Hindlimb muscle (tissue), 1 donor: ENCODE measurements around the gene SLC38A1. TPM values are rescaled to one million over a fixed set of nuclear protein-coding genes. Genes with fewer than 3 reads are reported as not detected.
"Not testable (repeated sequence)": the region's sequence is repeated elsewhere in the genome, so short reads cannot be mapped to it uniquely, and the experiment has no call there.

Source experiments
- DNase-seq: peaks from one replicate; pipeline ENCODE4 v3.0.0-alpha.2; 2013
- polyA plus RNA-seq: library from polyadenylated mRNA; unstranded; fragments of 120-200 nt; gene quantifications from one replicate; pipeline ENCODE4 v1.2.1, GENCODE V29; 2013; ENCODE audit not compliant: insufficient read length

The SLC38A1 gene
- polyA plus RNA-seq, 1 donor: 29.7 TPM

DNA sequence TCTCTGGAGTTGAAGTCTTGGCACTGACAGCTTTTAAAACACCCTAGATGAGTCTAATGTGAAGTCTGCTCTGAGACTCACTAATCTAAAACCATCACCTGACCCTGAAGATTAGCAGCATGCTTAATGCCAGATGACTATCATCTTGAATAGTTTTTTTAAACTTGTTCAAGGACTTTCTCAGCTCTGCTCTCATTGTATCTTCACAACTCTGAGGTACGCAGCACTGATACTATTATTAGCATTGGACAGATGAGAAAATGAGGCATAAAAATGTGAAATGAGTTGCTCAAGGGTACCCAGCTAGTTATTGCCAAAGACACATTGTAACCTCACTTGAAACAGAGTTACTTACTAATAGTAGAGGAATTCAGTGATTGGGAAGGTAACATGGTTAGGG, 4.8 kb downstream of the SLC38A1 start:
- DNase-seq: no peak

GRCh38 chr12:46263140-46264016, 5.5 kb downstream of the SLC38A1 start:
- DNase-seq: no peak

- DNase-seq: no peak
Observed at GRCh38 chr12:46261646-46262045, 7.2 kb downstream of the SLC38A1 start.

- no peak for DNase-seq
Observed at GRCh38 chr12:46260913-46261476, 7.8 kb downstream of the SLC38A1 start.

- DNase-seq: no peak
Observed at GRCh38 chr12:46260124-46260912, 8.5 kb downstream of the SLC38A1 start.

DNA sequence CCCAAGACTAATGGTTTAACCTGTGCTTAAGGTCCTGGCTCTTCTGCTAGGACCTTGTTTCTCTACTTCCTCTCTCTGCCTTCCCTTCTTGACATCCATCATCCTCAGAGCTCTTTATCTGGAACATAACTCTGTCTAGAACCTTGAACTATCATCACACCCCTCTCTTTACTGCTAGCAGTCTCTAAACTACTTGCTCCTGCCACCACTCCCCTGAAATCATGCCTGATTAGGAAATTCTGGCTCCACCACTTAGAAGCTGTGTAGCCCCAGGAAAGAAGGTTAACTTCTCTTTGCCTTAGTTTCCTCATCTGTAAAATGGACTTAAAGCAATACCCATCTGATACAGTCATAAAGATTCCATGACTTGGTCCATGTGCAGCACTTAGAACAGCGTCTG, 9.1 kb downstream of the SLC38A1 start:
- no peak for DNase-seq

DNA sequence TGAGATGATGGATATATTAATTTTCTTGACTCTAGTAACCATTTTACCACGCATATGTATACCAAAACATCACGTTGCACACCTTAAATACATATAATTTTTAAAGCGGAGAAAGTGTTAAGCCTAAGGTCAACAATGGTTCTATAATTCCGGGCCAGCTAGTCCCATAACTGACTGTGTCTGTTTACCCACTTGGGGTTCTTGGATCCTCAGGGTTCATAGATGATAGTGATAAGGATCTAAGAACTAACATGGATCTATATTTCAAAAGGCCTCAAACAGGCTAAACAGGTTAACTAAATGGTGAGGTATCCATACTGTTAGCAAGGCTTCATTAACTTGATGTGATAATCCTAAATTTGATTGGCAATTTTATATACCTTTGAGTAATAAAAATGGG, 9.8 kb downstream of the SLC38A1 start:
- no peak for DNase-seq

DNA sequence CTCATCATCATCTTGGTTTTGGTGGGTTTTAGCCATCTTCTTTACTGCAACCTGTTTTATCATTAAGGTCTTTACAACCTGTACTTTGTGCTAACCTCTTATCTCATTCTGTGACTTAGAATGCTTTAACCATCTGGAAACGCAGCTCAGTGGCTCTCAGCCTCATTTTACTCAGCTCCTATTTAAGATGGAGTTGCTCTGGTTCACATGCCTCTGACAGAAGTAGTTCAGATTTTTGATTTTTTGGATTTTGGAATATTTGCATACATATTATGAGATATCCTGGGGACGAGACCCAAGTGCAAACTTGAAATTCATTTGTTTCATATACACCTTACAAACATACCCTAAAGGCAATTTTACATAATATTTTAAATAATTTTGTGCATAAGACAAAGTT, 10.7 kb downstream of the SLC38A1 start:
- DNase-seq: no peak

- no peak for DNase-seq
Observed at GRCh38 chr12:46256942-46257341, 11.9 kb downstream of the SLC38A1 start.

DNA sequence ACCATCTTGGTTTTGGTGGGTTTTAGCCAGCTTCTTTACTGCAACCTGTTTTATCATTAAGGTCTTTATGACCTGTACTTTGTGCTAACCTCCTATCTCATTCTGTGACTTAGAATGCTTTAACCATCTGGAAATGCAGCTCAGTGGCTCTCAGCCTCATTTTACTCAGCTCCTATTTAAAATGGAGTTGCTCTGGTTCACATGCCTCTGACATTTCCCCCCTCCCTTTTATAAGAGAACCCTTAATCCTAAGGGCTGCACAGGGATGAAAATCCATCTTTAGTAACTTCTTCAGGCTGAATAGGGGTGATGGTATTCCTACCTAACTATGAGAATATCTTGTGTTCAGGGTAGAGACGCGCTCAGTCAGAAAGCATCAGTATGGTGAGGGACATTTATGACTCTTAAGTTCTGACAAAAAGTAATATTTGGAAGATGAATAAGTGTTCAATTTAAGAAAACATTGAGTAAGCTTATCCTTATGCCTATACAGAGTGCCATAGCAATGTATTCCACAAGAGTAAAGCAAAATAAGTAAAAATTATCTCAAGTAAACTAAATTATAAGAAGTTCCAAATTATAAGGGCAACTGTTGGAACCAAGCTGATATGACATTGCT, 15.2 kb downstream of the SLC38A1 start:
- DNase-seq: no peak

DNA sequence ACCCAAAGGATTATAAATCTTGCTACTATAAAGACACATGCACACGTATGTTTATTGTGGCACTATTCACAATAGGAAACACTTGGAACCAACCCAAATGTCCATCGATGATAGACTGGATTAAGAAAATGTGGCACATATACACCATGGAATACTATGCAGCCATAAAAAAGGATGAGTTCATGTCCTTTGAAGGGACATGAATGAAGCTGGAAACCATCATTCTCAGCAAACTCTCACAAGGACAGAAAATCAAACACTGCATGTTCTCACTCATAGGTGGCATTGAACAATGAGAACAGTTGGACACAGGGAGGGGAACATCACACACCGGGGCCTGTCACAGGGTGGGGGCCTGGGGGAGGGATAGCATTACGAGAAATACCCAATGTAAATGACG, 16.8 kb downstream of the SLC38A1 start:
- not testable (repeated sequence) for DNase-seq

DNA sequence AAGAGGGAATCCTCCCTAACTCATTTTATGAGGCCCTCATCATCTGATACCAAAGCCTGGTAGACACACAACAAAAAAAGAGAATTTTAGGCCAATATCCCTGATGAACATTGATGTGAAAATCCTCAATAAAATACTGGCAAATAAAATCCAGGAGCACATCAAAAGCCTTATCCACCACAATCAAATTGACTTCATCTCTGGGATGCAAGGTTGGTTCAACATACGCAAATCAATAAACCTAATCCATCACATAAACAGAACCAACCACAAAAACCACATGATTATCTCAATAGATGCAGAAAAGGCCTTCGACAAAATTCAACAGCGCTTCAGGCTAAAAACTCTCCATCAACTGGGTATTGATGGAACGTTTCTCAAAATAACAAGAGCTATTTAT, 18.9 kb downstream of the SLC38A1 start:
- DNase-seq: not testable (repeated sequence)

DNA sequence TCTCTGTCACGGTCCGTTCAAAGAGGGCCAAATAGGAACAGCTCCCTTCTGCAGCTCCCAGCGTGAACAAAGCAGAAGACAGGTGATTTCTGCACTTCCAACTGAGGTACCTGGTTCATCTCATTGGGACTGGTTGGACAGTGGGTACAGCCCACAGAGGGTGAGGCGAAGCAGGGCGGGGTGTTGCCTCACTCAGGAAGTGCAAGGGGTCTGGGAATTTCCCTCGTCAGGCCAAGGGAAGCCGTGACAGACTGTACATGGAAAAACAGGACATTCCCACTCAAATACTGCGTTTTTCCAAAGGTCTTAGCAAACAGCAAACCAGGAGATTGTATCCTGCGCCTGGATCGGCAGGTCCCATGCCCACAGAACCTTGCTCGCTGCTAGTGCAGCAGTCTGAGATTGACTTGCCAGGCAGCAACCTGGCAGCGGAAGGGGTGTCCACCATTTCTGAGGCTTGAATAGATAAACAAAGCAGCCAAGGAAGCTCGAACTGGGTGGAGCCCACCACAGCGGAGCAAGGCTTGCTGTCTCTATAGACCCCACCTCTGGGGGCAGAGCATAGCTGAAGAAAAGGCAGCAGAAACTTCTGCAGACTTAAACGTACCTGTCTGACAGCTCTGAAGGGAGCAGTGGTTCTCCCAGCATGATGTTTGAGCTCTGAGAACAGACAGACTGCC, 22.7 kb downstream of the SLC38A1 start:
- no peak for DNase-seq

DNA sequence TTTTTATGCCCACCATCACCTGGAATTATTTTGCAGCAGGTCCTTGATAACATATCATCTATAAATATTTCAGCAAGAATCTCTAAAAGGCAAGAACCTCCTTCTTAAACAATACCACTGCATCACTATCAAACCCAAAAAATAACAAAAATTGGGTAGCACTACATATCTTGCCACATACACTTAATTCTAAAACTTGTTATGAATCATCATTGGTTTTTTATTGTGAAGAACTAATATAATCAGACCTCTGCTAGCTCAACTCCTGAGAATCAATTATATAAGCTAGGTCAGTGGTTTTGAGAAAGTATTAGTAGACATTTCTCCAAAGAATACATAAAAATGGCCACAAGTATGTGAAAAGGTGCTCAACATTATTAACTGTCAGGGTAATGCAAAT, 23.8 kb downstream of the SLC38A1 start:
- no peak for DNase-seq

DNA sequence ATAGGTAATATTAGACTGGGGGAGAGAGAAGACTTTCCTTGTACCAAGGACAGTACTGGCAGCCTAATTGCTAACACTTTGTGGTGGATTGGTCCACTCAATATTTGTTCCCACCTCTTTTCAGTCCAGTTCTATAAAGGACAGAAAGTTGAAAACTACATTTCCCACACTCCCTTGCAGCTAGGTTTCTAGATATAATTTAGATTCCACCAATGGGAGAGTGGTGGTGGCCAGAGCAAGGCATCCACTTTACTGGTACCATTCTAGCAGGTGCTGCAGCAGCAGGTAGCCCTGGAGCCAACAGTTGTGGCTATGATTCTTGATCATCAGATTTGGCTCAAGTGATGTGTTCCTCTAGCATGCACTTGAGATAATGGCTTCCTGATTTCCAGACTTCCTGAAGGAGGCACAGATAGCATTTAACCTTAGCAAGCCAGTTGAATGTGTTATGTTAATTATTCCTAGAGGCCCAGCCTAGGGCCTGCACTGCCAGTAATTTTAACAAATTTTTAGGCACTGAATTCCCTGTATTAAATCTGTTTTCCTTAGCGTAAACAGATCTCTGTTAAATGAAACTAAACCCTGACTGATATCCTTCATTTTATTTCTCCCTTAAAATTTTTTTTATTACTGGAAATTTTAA, 24.4 kb downstream of the SLC38A1 start:
- no peak for DNase-seq

DNA sequence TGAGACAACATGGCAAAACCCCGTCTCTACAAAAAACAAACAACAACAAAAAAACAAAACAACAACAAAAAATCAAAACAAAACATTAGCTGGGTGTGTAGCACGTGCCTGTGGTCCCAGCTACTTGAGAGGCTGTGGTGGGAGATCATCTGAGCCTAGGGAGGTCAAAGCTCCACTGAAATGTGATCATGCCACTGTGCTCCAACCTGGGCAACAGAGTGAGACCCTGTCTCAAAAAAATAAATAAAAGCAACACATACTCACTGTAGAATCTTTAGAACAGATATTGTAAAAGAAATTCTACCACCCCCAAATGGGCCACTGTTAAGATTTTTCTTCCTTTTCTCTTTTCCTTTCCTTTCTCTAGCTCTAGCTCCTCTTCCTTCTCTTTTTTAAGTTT, 26.3 kb downstream of the SLC38A1 start:
- no peak for DNase-seq

DNA sequence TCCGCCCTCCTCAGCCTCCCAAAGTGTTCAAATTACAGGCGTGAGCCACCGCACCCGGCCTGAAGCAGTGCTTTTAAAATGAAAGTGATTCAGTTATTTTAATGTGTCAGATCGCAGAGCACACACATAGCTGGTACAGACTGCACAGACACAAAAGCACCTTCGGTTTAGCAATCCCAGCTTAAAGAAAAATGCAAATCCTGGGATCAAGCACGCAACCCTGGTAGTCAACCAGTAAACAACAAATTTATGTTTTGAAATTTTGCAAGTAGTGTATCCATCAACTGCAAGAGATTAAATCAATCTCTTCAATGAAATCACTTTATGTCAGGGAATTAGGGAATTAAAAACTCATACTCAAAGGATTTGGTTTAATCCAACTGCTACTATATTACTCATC, 28.4 kb downstream of the SLC38A1 start:
- DNase-seq: no peak

GRCh38 chr12:46238821-46239220, 30.0 kb downstream of the SLC38A1 start:
- no peak for DNase-seq

GRCh38 chr12:46237371-46238045, 31.3 kb downstream of the SLC38A1 start:
- no peak for DNase-seq

DNA sequence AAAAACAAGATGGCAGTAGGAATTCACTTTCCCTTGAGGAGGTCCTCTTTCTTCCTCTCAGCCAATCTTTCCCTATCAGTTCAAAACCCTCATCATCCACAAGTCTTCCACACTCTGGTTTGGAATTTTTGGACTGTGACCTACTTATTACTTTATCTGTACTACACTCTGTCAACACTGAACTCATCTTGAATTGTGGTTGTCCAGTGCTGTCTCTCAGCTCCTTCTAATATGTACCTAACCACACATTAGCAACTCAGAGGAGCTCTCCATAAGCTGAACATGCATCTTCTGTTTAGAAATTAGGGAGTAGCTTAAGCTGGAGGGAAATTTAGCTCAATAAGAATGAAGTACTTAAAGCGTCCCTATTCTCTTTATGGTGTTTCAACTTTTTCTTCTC, 34.8 kb downstream of the SLC38A1 start:
- DNase-seq: no peak

- no peak for DNase-seq
Observed at GRCh38 chr12:46233423-46233822, 35.4 kb downstream of the SLC38A1 start.
